ENCODE measurements around the gene CDH20. TPM values are rescaled to one million over a fixed set of nuclear protein-coding genes. Genes with fewer than 3 reads are reported as not detected.

Gene CDH20
- total RNA-seq, 1 experiment from 2014 or later: not detected

DNA sequence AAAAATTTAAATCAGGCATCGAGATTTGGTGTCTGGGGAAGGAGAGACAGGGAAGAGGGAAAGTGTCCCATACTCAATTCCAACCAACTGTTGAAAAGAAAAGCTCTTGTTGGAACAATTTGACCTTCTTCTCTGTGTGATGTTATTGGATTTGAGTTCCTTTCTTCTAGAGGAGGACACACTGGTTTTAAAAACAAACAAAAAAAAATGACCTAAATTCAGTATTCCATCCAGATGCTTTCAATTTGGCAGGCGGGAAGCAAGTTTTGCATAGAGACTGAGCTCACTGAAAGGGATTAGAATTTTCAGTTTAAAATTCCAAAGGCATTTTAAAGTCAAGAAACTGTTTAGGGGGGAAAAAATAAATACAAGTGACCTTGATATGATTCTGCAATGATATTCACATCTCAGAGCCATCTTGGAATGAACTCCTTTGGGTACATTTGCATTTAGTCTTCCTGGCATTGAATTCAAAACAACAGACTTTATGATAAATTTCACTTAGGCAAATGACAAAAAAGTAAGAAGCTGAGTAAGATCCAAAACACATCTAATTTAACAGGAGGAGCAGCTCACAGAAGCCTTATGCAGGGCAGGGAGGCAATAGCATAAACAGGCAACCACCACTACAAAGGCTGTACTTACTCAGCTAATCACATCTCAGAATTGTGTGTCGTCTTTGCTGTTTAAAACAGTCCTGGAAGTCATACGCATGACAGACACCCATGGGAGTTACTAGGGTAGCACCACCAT is 126.8 kb downstream of the CDH20 start (continued):
- no peak for TF ChIP-seq YY1 (IDR thresholded peaks at IDR 0.05; ENCODE audit: extremely low read depth, insufficient replicate concordance, low read depth, low read length)
- TF ChIP-seq CEBPB (IDR thresholded peaks at IDR 0.05; ENCODE audit: low read depth): no peak
- TF ChIP-seq ZBTB33 (IDR thresholded peaks at IDR 0.05; ENCODE audit: extremely low read depth, insufficient replicate concordance, low read length): no peak
- TF ChIP-seq FOSL1 (IDR thresholded peaks at IDR 0.05; ENCODE audit: low read depth): no peak
- TF ChIP-seq CBX3 (IDR thresholded peaks at IDR 0.05; ENCODE audit: low read depth): no peak

- no peaks in the 10 kb centered on the region for H3K9me3 ChIP-seq (ENCODE audit: control insufficient read depth in 1 of 2, insufficient read depth in 1 of 2, low read depth in 1 of 2, low read length in 2 of 2)
- H2AFZ ChIP-seq (ENCODE audit: low read depth, low read length, poor library complexity, severe bottlenecking): no peak overlapping the region
- no peak overlapping the region for H3K4me2 ChIP-seq (ENCODE audit: low read length)
- CTCF ChIA-PET: no interaction called here
- POLR2A ChIA-PET: no interaction called here
- H3K4me3 ChIP-seq (replicated peaks in 1 of 2; ENCODE audit: low read depth in 1 of 2, low read length in 2 of 2): no peak overlapping the region
- no peaks in the 10 kb centered on the region for H3K9me2 ChIP-seq (ENCODE audit: insufficient read depth)
- peaks cover 10% of the 10 kb centered on the region for H3K27me3 ChIP-seq (ENCODE audit: insufficient read depth, low read length)
- no peaks in the 10 kb centered on the region for H4K20me1 ChIP-seq (ENCODE audit: insufficient read depth)
- no TSS peak for BruUV-seq (replicated peaks)
- no peak overlapping the region for H3K27ac ChIP-seq (ENCODE audit: low read depth, low read length)
- TF ChIP-seq, protein P1, sequence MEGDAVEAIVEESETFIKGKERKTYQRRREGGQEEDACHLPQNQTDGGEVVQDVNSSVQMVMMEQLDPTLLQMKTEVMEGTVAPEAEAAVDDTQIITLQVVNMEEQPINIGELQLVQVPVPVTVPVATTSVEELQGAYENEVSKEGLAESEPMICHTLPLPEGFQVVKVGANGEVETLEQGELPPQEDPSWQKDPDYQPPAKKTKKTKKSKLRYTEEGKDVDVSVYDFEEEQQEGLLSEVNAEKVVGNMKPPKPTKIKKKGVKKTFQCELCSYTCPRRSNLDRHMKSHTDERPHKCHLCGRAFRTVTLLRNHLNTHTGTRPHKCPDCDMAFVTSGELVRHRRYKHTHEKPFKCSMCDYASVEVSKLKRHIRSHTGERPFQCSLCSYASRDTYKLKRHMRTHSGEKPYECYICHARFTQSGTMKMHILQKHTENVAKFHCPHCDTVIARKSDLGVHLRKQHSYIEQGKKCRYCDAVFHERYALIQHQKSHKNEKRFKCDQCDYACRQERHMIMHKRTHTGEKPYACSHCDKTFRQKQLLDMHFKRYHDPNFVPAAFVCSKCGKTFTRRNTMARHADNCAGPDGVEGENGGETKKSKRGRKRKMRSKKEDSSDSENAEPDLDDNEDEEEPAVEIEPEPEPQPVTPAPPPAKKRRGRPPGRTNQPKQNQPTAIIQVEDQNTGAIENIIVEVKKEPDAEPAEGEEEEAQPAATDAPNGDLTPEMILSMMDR (IDR thresholded peaks at IDR 0.05 in 2 of 3, conservative IDR thresholded peaks at IDR 0.05 in 1 of 3; ENCODE audit: borderline replicate concordance in 1 of 3, insufficient read depth in 1 of 3, low read depth in 2 of 3, low read length in 2 of 3): no peak
- TF ChIP-seq ZFX (IDR thresholded peaks at IDR 0.05) (no peak), SRF (IDR thresholded peaks at IDR 0.05; ENCODE audit: low read depth) (no peak), TCF7L2 (IDR thresholded peaks at IDR 0.05; ENCODE audit: borderline replicate concordance, extremely low read depth, insufficient read depth, insufficient read length) (no peak), ZBTB33 (IDR thresholded peaks at IDR 0.05; ENCODE audit: extremely low read depth, insufficient replicate concordance, low read length) (no peak), SP1 (IDR thresholded peaks at IDR 0.05; ENCODE audit: low read depth) (no peak), CEBPB (IDR thresholded peaks at IDR 0.05; ENCODE audit: low read depth) (no peak), CBX3 (IDR thresholded peaks at IDR 0.05; ENCODE audit: low read depth) (no peak), ELF1 (IDR thresholded peaks at IDR 0.05; ENCODE audit: borderline replicate concordance, low read depth) (no peak), SIN3A (IDR thresholded peaks at IDR 0.05; ENCODE audit: low read depth) (no peak), YY1 (IDR thresholded peaks at IDR 0.05; ENCODE audit: extremely low read depth, insufficient replicate concordance, low read depth, low read length) (no peak), POLR2A (IDR thresholded peaks at IDR 0.05; ENCODE audit: borderline replicate concordance, extremely low read depth, insufficient read depth, insufficient read length) (no peak), MAX (IDR thresholded peaks at IDR 0.05) (no peak), JUND (IDR thresholded peaks at IDR 0.05) (no peak), ZNF274 (IDR thresholded peaks at IDR 0.05; ENCODE audit: low read depth, low read length) (no peak)
- no peaks in the 10 kb centered on the region for H3K79me2 ChIP-seq (ENCODE audit: insufficient read depth, low read length)
- intact Hi-C loops (cut with micrococcal nuclease): no loop called here
- no peaks in the 10 kb centered on the region for H3K36me3 ChIP-seq (ENCODE audit: control insufficient read depth in 1 of 2, insufficient read depth in 2 of 2, low read length in 2 of 2)
- DNase-seq (ENCODE audit: low read depth, low spot score) (no peak), ATAC-seq (no peak)
- no peak overlapping the region for H3K9ac ChIP-seq (ENCODE audit: low read length)
- H3K4me1 ChIP-seq (ENCODE audit: control insufficient read depth in 1 of 2, insufficient read depth in 2 of 2, low read length in 2 of 2): no peaks in the 10 kb centered on the region
- RAD21 ChIA-PET (ENCODE audit: low non-redundant PET in 1 of 2, low total read pairs in 2 of 2, uncharacterized antibody in 2 of 2, unreplicated experiment in 2 of 2): no interaction called here
Observed at GRCh38 chr18:61464551-61465142, 131.4 kb downstream of the CDH20 start.
